SK-N-SH (cell line): ENCODE data around the gene PPP2R3C. TPM values are rescaled to one million over a fixed set of nuclear protein-coding genes. Genes with fewer than 3 reads are reported as not detected.

Experiments used
- CTCF ChIA-PET: fragments of 300-600, 350-600 bp; formaldehyde crosslinking; extraction: SDS; loops from one replicate; lab custom pipeline; 2021; lab: Yijun Ruan, JAX
- POLR2A ChIA-PET: fragments of 350-600 bp; sonication (Branson Sonifier 250); formaldehyde crosslinking; extraction: SDS; loops from one replicate; lab custom pipeline; 2020; ENCODE audit warnings: antibody characterized with exemption, inconsistent platforms; lab: Yijun Ruan, JAX
- DNase-seq: peaks from one replicate; pipeline ENCODE4 v3.0.0; 2012
- H2AFZ ChIP-seq: fragments of 200-600 bp; sonication (generic); 2 replicates; pipeline ENCODE4 v1.8.1; 2016; ENCODE audit warnings: antibody characterized with exemption, mild to moderate bottlenecking, low read depth
- H3F3A ChIP-seq: fragments of 200-600 bp; sonication (generic); replicated peaks from 2 replicates; pipeline ENCODE3; 2016; ENCODE audit warnings: antibody characterized with exemption, mild to moderate bottlenecking; ENCODE audit not compliant: insufficient read depth
- H3K27ac ChIP-seq, 2 experiments: fragments of 200-500 bp in 1 of 2; fragments of 200-600 bp in 1 of 2; sonication (Bioruptor generic) in 1 of 2; sonication (generic), shearing (Covaris generic) in 1 of 2; 2 replicates each; pipeline versions ENCODE4 v1.5.1 to v1.6.1; 2014 to 2016; ENCODE audit warnings: low read depth in 2 of 2, inconsistent platforms in 1 of 2, low read length in 1 of 2, mild to moderate bottlenecking in 1 of 2, mixed read lengths in 1 of 2
- H3K27me3 ChIP-seq: fragments of 200-600 bp; sonication (generic), shearing (Covaris generic); 2 replicates; pipeline ENCODE4 v1.6.1; 2016; ENCODE audit warnings: mixed run types; ENCODE audit not compliant: insufficient read depth
- H3K36me3 ChIP-seq, 2 experiments: fragments of 200-500 bp in 1 of 2; fragments of 200-600 bp in 1 of 2; sonication (Bioruptor generic) in 1 of 2; sonication (generic) in 1 of 2; replicated peaks in 1 of 2; 2 replicates each; pipeline versions ENCODE3 to v1.5.1; 2014 to 2016; ENCODE audit warnings: low read length in 1 of 2, mild to moderate bottlenecking in 1 of 2; ENCODE audit not compliant: insufficient read depth in 2 of 2, control insufficient read depth in 1 of 2
- H3K4me1 ChIP-seq, 2 experiments: fragments of 200-500 bp in 1 of 2; fragments of 200-600 bp in 1 of 2; sonication (Bioruptor generic) in 1 of 2; sonication (generic), shearing (Covaris generic) in 1 of 2; 2 replicates each; pipeline versions ENCODE4 v1.5.1 to v1.6.1; 2014 to 2016; ENCODE audit warnings: low read depth in 1 of 2, low read length in 1 of 2, mixed run types in 1 of 2; ENCODE audit not compliant: insufficient read depth in 2 of 2, control insufficient read depth in 1 of 2
- H3K4me2 ChIP-seq: fragments of 200-600 bp; sonication (generic), shearing (Covaris generic); 2 replicates; pipeline ENCODE4 v1.6.1; 2017; ENCODE audit warnings: mixed run types
- H3K4me3 ChIP-seq, 2 experiments: fragments of 200-500 bp in 1 of 2; fragments of 200-600 bp in 1 of 2; sonication (Bioruptor generic) in 1 of 2; sonication (generic), shearing (Covaris generic) in 1 of 2; 2 replicates each; pipeline versions ENCODE4 v1.5.1 to v1.8.1; 2014 to 2016; ENCODE audit warnings: low read depth in 2 of 2, inconsistent platforms in 1 of 2, low read length in 1 of 2, mild to moderate bottlenecking in 1 of 2, mixed read lengths in 1 of 2, moderate library complexity in 1 of 2
- H3K79me2 ChIP-seq: fragments of 200-600 bp; sonication (generic); 2 replicates; pipeline ENCODE4 v1.8.1; 2017; ENCODE audit warnings: mild to moderate bottlenecking; ENCODE audit not compliant: insufficient read depth
- H3K9ac ChIP-seq: fragments of 200-600 bp; sonication (generic); 2 replicates; pipeline ENCODE4 v1.6.1; 2017; ENCODE audit warnings: mixed run types
- H3K9me2 ChIP-seq: fragments of 200-600 bp; sonication (generic); 2 replicates; pipeline ENCODE4 v1.6.1; 2017; ENCODE audit warnings: mixed run types
- H3K9me3 ChIP-seq: fragments of 200-600 bp; sonication (generic); 2 replicates; pipeline ENCODE4 v1.6.1; 2017; ENCODE audit warnings: mixed run types, mild to moderate bottlenecking, moderate library complexity
- H4K20me1 ChIP-seq: fragments of 200-600 bp; sonication (generic); 2 replicates; pipeline ENCODE4 v1.6.1; 2017; ENCODE audit warnings: mild to moderate bottlenecking, mixed run types; ENCODE audit not compliant: insufficient read depth
- CHD2 ChIP-seq: fragments of 150-350 bp; IDR thresholded peaks from 2 replicates; pipeline ENCODE4 v1.6.1; 2018; ENCODE audit warnings: low read length; ENCODE audit not compliant: partially characterized antibody
- CTCF ChIP-seq: fragments of 200-600 bp; sonication (generic); IDR thresholded peaks from 2 replicates; pipeline ENCODE4 v1.6.1; 2017; ENCODE audit warnings: antibody characterized with exemption, mild to moderate bottlenecking, moderate library complexity
- ELF1 ChIP-seq: IDR thresholded peaks from 2 replicates; pipeline ENCODE4 v1.4.0; 2012
- FOSL2 ChIP-seq: IDR thresholded peaks from 2 replicates; pipeline ENCODE4 v1.4.0; 2012; ENCODE audit warnings: low read depth, mild to moderate bottlenecking, moderate library complexity, borderline replicate concordance
- FOXJ3 ChIP-seq: sonication (generic); formaldehyde crosslinking; IDR thresholded peaks from 2 replicates; pipeline ENCODE4 v1.5.1; 2020; ENCODE audit warnings: mild to moderate bottlenecking, missing genetic modification reagents
- GABPA ChIP-seq: IDR thresholded peaks from 2 replicates; pipeline ENCODE4 v1.4.0; 2012; ENCODE audit warnings: low read depth, mild to moderate bottlenecking
- GATA2 ChIP-seq: sonication (generic); formaldehyde crosslinking; IDR thresholded peaks from 2 replicates; pipeline ENCODE4 v1.5.0; 2020; ENCODE audit warnings: mild to moderate bottlenecking, missing genetic modification reagents
- IRF3 ChIP-seq: fragments of 150-350 bp; IDR thresholded peaks from 2 replicates; pipeline ENCODE4 v1.6.1; 2016; ENCODE audit warnings: mild to moderate bottlenecking, low read depth, low read length
- JUND ChIP-seq: IDR thresholded peaks from 2 replicates; pipeline ENCODE4 v1.4.0; 2012
- MAX ChIP-seq: IDR thresholded peaks from 2 replicates; pipeline ENCODE4 v1.4.0; 2012; ENCODE audit warnings: low read depth
- MXI1 ChIP-seq: IDR thresholded peaks from 2 replicates; pipeline ENCODE4 v1.6.1; 2012; ENCODE audit warnings: mild to moderate bottlenecking, low read depth, low read length, improper control_type of control experiment
- NFIC ChIP-seq: IDR thresholded peaks from 2 replicates; pipeline ENCODE4 v1.4.0; 2012; ENCODE audit warnings: borderline replicate concordance
- PBX3 ChIP-seq: IDR thresholded peaks from 2 replicates; pipeline ENCODE4; 2012
- POLR2AphosphoS5 ChIP-seq: IDR thresholded peaks from 2 replicates; pipeline ENCODE4 v1.6.1; 2012; ENCODE audit warnings: low read depth, low read length
- RCOR1 ChIP-seq: fragments of 150-350 bp; IDR thresholded peaks from 2 replicates; pipeline ENCODE4 v1.6.1; 2017; ENCODE audit warnings: antibody characterized with exemption, low read length
- REST ChIP-seq: IDR thresholded peaks from 2 replicates; pipeline ENCODE4 v1.6.1; 2012; ENCODE audit warnings: mild to moderate bottlenecking, low read depth, low read length, moderate library complexity
- RFX5 ChIP-seq: IDR thresholded peaks from 2 replicates; pipeline ENCODE4 v1.6.1; 2012; ENCODE audit warnings: mild to moderate bottlenecking, improper control_type of control experiment, low read length
- SMC3 ChIP-seq: IDR thresholded peaks from 2 replicates; pipeline ENCODE4 v1.6.1; 2012; ENCODE audit warnings: low read depth, low read length, improper control_type of control experiment
- TAF1 ChIP-seq: IDR thresholded peaks from 2 replicates; pipeline ENCODE4 v1.6.1; 2012; ENCODE audit warnings: low read depth, mild to moderate bottlenecking, low read length, moderate library complexity, borderline replicate concordance
- TCF12 ChIP-seq: IDR thresholded peaks from 2 replicates; pipeline ENCODE4 v1.4.0; 2012
- USF1 ChIP-seq: IDR thresholded peaks from 2 replicates; pipeline ENCODE4 v1.4.0; 2012; ENCODE audit warnings: low read depth, borderline replicate concordance
- USF2 ChIP-seq: fragments of 150-350 bp; IDR thresholded peaks from 2 replicates; pipeline ENCODE4 v1.6.1; 2017; ENCODE audit warnings: antibody characterized with exemption, low read length, low read depth, borderline replicate concordance
- WGBS: methylation state at CpG from one replicate; pipeline ENCODE4 v1.1.6; 2017; ENCODE audit warnings: low lambda C conversion rate; 5-methylcytosine and 5-hydroxymethylcytosine counted together
- polyA plus RNA-seq, 3 experiments: library from polyadenylated mRNA; depleted of rRNA; stranded (reverse); fragments of >200 nt; gene quantifications; 2 replicates each; pipeline ENCODE4 v1.2.3, GENCODE V29; 2012

Gene PPP2R3C
- polyA plus RNA-seq (2012; rRNA removed): 6.2 and 8.3 TPM in 2 replicates
- 11.4 and 15.3 TPM in 2 replicates for polyA plus RNA-seq (2012; cell fraction: cytosol; rRNA removed)
- 4.8 and 9.2 TPM in 2 replicates for polyA plus RNA-seq (2012; cell fraction: nucleus; rRNA removed)

- POLR2A ChIA-PET: interaction anchor here (0.5 to 1.9 kb wide), 6 partner anchors 31 to 412 kb away, joined by 3 to 8 read pairs (median 4); partner anchors contain the start of genes BAZ1A, INSM2 and PSMA6
- TF ChIP-seq MAX (peak; percentile 93), CHD2 (peak; percentile 60), FOXJ3 (CRISPR knock-in tag) (no peak), GABPA (peak; percentile 74), TCF12 (no peak; the same call in none of the 2 replicates), ELF1 (peak; percentile 98), RCOR1 (no peak), MXI1 (peak; percentile 28; the same call in 1 of the 2 replicates), SMC3 (no peak; the same call in 1 of the 2 replicates), POLR2AphosphoS5 (peak; percentile 19), REST (no peak), PBX3 (no peak), FOSL2 (no peak), USF1 (peak; percentile 98), CTCF (no peak), RFX5 (no peak), USF2 (peak; percentile 75), JUND (no peak), TAF1 (peak; percentile 61), NFIC (no peak), GATA2 (CRISPR knock-in tag) (no peak), IRF3 (no peak)
Observed at GRCh38 chr14:35121887-35122695, at the start of gene PPP2R3C, which contains the start of gene PRORP. Gene PPP2R3C, minus strand, starts transcription at chr14:35121990. Its CDS starts 31 bp downstream, at chr14:35121959. Gene PRORP, plus strand, starts transcription at chr14:35122552. Its CDS starts 694 bp downstream, at chr14:35123246.

More at GRCh38 chr14:35121887-35122695, at the start of gene PPP2R3C, which contains the start of gene PRORP:
- H3K79me2 ChIP-seq: peaks cover 60% of the 10 kb centered on the region
- DNase-seq: peak; percentile 84
- H4K20me1 ChIP-seq: no peaks in the 10 kb centered on the region
- peak within 1 kb of the TSS; percentile 98 for H3K27ac ChIP-seq
- H3K9me2 ChIP-seq: no peaks in the 10 kb centered on the region
- H2AFZ ChIP-seq: peak within 1 kb of the TSS; percentile 90
- CTCF ChIA-PET: interaction anchor here (0.7 to 1.3 kb wide), 5 partner anchors 18 to 693 kb away, joined by 3 to 4 read pairs (median 3); no protein-coding TSS in a partner anchor
- H3K4me3 ChIP-seq: peak within 1 kb of the TSS; percentile 81
- no peaks in the 10 kb centered on the region for H3K9me3 ChIP-seq
- WGBS: 3% methylated on average over 39 of the region's 57 CpGs
- H3K36me3 ChIP-seq: peaks cover 0 to 6% of the 10 kb centered on the region in 2 experiments
- H3K27me3 ChIP-seq: no peaks in the 10 kb centered on the region
- H3K4me2 ChIP-seq: peak within 1 kb of the TSS; percentile 86
- H3F3A ChIP-seq: peaks cover 6% of the 10 kb centered on the region
- H3K4me1 ChIP-seq: peaks cover 8 to 12% of the 10 kb centered on the region in 2 experiments; a peak in 3 of 4 replicates
- H3K9ac ChIP-seq: peak within 1 kb of the TSS; percentile 90
